Neural progenitor cell (in vitro differentiated cells): Measurements from ENCODE around the gene GIMAP6. TPM values are rescaled to one million over a fixed set of nuclear protein-coding genes. Genes with fewer than 3 reads are reported as not detected.

ENCODE experiments used
- DNase-seq: peaks from one replicate; pipeline ENCODE4 v3.0.0-alpha.2; 2016; ENCODE audit warnings: low spot score
- H2AFZ ChIP-seq: fragments of 200-600 bp; sonication (generic); replicated peaks from 2 replicates; pipeline ENCODE4 v1.6.1; 2016; ENCODE audit warnings: antibody characterized with exemption
- H3F3A ChIP-seq: fragments of 200-600 bp; sonication (generic); 2 replicates; pipeline ENCODE4 v1.6.1; 2016; ENCODE audit warnings: antibody characterized with exemption, low read depth
- H3K27ac ChIP-seq: fragments of 200-600 bp; sonication (generic); 2 replicates; pipeline ENCODE4 v1.5.1; 2016; ENCODE audit warnings: mild to moderate bottlenecking
- H3K27me3 ChIP-seq: fragments of 200-600 bp; sonication (generic); 2 replicates; pipeline ENCODE4 v1.6.1; 2016; ENCODE audit warnings: mild to moderate bottlenecking, moderate library complexity
- H3K36me3 ChIP-seq: fragments of 200-600 bp; sonication (generic); 2 replicates; pipeline ENCODE4 v1.5.1; 2016
- H3K4me1 ChIP-seq: fragments of 200-600 bp; sonication (generic); 2 replicates; pipeline ENCODE4 v1.6.1; 2016; ENCODE audit warnings: mixed run types
- H3K4me2 ChIP-seq: fragments of 200-600 bp; sonication (generic); 2 replicates; pipeline ENCODE4 v1.6.1; 2016
- H3K4me3 ChIP-seq: fragments of 200-600 bp; sonication (generic); 2 replicates; pipeline ENCODE4 v1.5.1; 2016
- H3K79me2 ChIP-seq: fragments of 200-600 bp; sonication (generic); 2 replicates; pipeline ENCODE4 v1.6.1; 2016; ENCODE audit warnings: low read depth
- H3K9ac ChIP-seq: fragments of 200-600 bp; sonication (generic); 2 replicates; pipeline ENCODE4 v1.6.1; 2016
- H3K9me3 ChIP-seq: fragments of 200-600 bp; sonication (generic); 2 replicates; pipeline ENCODE4 v1.5.1; 2016; ENCODE audit warnings: low read depth
- H4K20me1 ChIP-seq: fragments of 200-600 bp; sonication (generic); 2 replicates; pipeline ENCODE4 v1.6.1; 2016; ENCODE audit warnings: low read depth
- H3K27ac Mint-ChIP-seq: 3 replicates; pipeline ENCODE4 v1.8.0; 2021; ENCODE audit warnings: mixed read lengths
- H3K27me3 Mint-ChIP-seq: 2 replicates; pipeline ENCODE4 v1.8.0; 2022; ENCODE audit warnings: low read depth, mild to moderate bottlenecking, inconsistent platforms, moderate library complexity, mixed read lengths; ENCODE audit not compliant: insufficient read depth
- H3K36me3 Mint-ChIP-seq: 3 replicates; pipeline ENCODE4 v1.8.0; 2021; ENCODE audit warnings: mixed read lengths
- H3K4me1 Mint-ChIP-seq: 3 replicates; pipeline ENCODE4 v1.8.0; 2021; ENCODE audit warnings: mixed read lengths
- H3K4me3 Mint-ChIP-seq: 3 replicates; pipeline ENCODE4 v1.8.0; 2021; ENCODE audit warnings: mild to moderate bottlenecking, moderate library complexity, mixed read lengths
- H3K9me3 Mint-ChIP-seq: 3 replicates; pipeline ENCODE4 v1.8.0; 2020; ENCODE audit warnings: mixed read lengths
- CTCF ChIP-seq: fragments of 200-600 bp; sonication (generic); IDR thresholded peaks from 2 replicates; pipeline ENCODE4 v1.5.1; 2017; ENCODE audit warnings: antibody characterized with exemption, mild to moderate bottlenecking
- EZH2 ChIP-seq: fragments of 200-600 bp; sonication (generic); IDR thresholded peaks from 2 replicates; pipeline ENCODE4 v1.6.1; 2017; ENCODE audit warnings: antibody characterized with exemption, mild to moderate bottlenecking, moderate library complexity
- EZH2phosphoT487 ChIP-seq: fragments of 200-600 bp; sonication (generic); IDR thresholded peaks from 2 replicates; pipeline ENCODE4 v1.6.1; 2017; ENCODE audit warnings: antibody characterized with exemption
- total RNA-seq: library from RNA; depleted of rRNA; stranded (reverse); fragments of >200 nt; gene quantifications from 2 replicates; pipeline ENCODE4 v1.2.3, GENCODE V29; 2015; ENCODE audit warnings: low replicate concordance

GIMAP6 gene
- total RNA-seq, 1 donor from 2014 or later, result not detected

- H3K9me3 ChIP-seq, result no peaks in the 10 kb centered on the region
- TF ChIP-seq EZH2 (no peak), CTCF (no peak), EZH2phosphoT487 (no peak)
- no peak overlapping the region for H3K4me2 ChIP-seq
- H3K79me2 ChIP-seq, result no peaks in the 10 kb centered on the region
- no peak overlapping the region for H3K27ac Mint-ChIP-seq
- peaks cover 57% of the 10 kb centered on the region for H3K27me3 ChIP-seq
- peaks cover 4% of the 10 kb centered on the region for H3K4me1 ChIP-seq
- H3K9me3 Mint-ChIP-seq, result peaks cover 4% of the 10 kb centered on the region
- no peaks in the 10 kb centered on the region for H3K36me3 ChIP-seq
- H3K4me3 ChIP-seq, result no peak overlapping the region
- H3K9ac ChIP-seq, result no peak overlapping the region
- no peaks in the 10 kb centered on the region for H4K20me1 ChIP-seq
- H3F3A ChIP-seq, result peaks cover 8% of the 10 kb centered on the region
- H2AFZ ChIP-seq, result no peak overlapping the region
- DNase-seq, result no peak
- H3K4me1 Mint-ChIP-seq, result peaks cover 6% of the 10 kb centered on the region
- no peaks in the 10 kb centered on the region for H3K36me3 Mint-ChIP-seq
- no peak overlapping the region for H3K27ac ChIP-seq
- H3K4me3 Mint-ChIP-seq, result no peak overlapping the region
- H3K27me3 Mint-ChIP-seq, result peaks cover 8% of the 10 kb centered on the region
Observed at GRCh38 chr7:150656047-150656446, 23.9 kb upstream of the GIMAP6 start.

GRCh38 chr7:150654692-150655091, 22.5 kb upstream of the GIMAP6 start:
- H3K4me3 ChIP-seq, result no peak overlapping the region
- Mint-ChIP-seq H3K27me3 (peaks cover 8% of the 10 kb centered on the region), H3K27ac (no peak overlapping the region), H3K9me3 (peaks cover 2% of the 10 kb centered on the region), H3K4me3 (no peak overlapping the region), H3K36me3 (no peaks in the 10 kb centered on the region), H3K4me1 (peaks cover 6% of the 10 kb centered on the region)
- H3K27me3 ChIP-seq, result peaks cover 52% of the 10 kb centered on the region
- no peak overlapping the region for H2AFZ ChIP-seq
- H3F3A ChIP-seq, result peaks cover 8% of the 10 kb centered on the region
- no peaks in the 10 kb centered on the region for H3K79me2 ChIP-seq
- no peak overlapping the region for H3K27ac ChIP-seq
- no peaks in the 10 kb centered on the region for H3K9me3 ChIP-seq
- TF ChIP-seq CTCF (no peak), EZH2phosphoT487 (no peak), EZH2 (no peak)
- no peaks in the 10 kb centered on the region for H4K20me1 ChIP-seq
- no peaks in the 10 kb centered on the region for H3K36me3 ChIP-seq
- H3K9ac ChIP-seq, result no peak overlapping the region
- H3K4me2 ChIP-seq, result no peak overlapping the region
- peaks cover 4% of the 10 kb centered on the region for H3K4me1 ChIP-seq
- no peak for DNase-seq

- Mint-ChIP-seq H3K27ac (no peak overlapping the region), H3K4me1 (peaks cover 2% of the 10 kb centered on the region), H3K36me3 (no peaks in the 10 kb centered on the region), H3K27me3 (peaks cover 5% of the 10 kb centered on the region), H3K9me3 (peaks cover 4% of the 10 kb centered on the region), H3K4me3 (no peak overlapping the region)
- H3K4me3 ChIP-seq, result no peak overlapping the region
- H4K20me1 ChIP-seq, result no peaks in the 10 kb centered on the region
- H3K9ac ChIP-seq, result no peak overlapping the region
- no peaks in the 10 kb centered on the region for H3K36me3 ChIP-seq
- H3K9me3 ChIP-seq, result no peaks in the 10 kb centered on the region
- H3K4me1 ChIP-seq, result no peaks in the 10 kb centered on the region
- H3F3A ChIP-seq, result no peaks in the 10 kb centered on the region
- no peaks in the 10 kb centered on the region for H3K79me2 ChIP-seq
- TF ChIP-seq EZH2, result no peak
- no peak for TF ChIP-seq EZH2phosphoT487
- TF ChIP-seq CTCF, result no peak
- H2AFZ ChIP-seq, result no peak overlapping the region
- DNase-seq, result no peak
- H3K27me3 ChIP-seq, result peaks cover 5% of the 10 kb centered on the region
- no peak overlapping the region for H3K27ac ChIP-seq
- H3K4me2 ChIP-seq, result no peak overlapping the region
Observed at GRCh38 chr7:150649080-150649385, 16.8 kb upstream of the GIMAP6 start.
